Uterus (tissue), 2 donors: ENCODE data around the gene SEC14L6.

ENCODE experiments used
- POLR2A ChIP-seq, 2 donors: fragments of 450-650 bp; IDR thresholded peaks; one replicate each; pipeline ENCODE4 v1.6.1; 2016; ENCODE audit warnings: antibody characterized with exemption in 2 of 2, mild to moderate bottlenecking in 1 of 2, moderate library complexity in 1 of 2
- TF ChIP-seq, protein P1 (sequence below), 4 experiments: fragments of 200-600 bp in 2 of 4; fragments of 450-650 bp in 2 of 4; sonication (generic) in 2 of 4; IDR thresholded peaks; one replicate each; pipeline ENCODE4 v1.5.1; 2016 to 2019; ENCODE audit warnings: antibody characterized with exemption in 4 of 4, mild to moderate bottlenecking in 2 of 4, moderate library complexity in 1 of 4

DNA sequence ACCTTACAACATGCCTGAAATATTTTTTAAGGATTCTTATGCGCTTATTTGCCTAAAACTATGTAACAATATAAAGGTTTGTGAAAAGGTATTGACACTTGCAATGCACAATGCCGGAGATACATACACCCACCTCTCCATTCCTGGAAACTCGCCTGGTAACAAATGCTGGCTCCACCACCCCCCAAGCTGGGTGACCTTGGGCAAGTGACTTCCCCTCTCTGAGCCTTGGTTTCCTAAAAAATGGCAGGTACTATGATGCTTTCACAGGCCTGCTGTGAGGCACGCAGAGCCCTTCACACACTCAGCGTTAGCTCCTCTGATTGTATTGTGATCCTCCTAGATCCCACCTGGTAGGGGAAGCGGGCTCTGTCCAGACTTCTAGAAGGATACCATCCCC lies 25.7 kb upstream of the SEC14L6 start:
- no peak for TF ChIP-seq POLR2A (IDR thresholded peaks at IDR 0.05)
- TF ChIP-seq, protein P1, sequence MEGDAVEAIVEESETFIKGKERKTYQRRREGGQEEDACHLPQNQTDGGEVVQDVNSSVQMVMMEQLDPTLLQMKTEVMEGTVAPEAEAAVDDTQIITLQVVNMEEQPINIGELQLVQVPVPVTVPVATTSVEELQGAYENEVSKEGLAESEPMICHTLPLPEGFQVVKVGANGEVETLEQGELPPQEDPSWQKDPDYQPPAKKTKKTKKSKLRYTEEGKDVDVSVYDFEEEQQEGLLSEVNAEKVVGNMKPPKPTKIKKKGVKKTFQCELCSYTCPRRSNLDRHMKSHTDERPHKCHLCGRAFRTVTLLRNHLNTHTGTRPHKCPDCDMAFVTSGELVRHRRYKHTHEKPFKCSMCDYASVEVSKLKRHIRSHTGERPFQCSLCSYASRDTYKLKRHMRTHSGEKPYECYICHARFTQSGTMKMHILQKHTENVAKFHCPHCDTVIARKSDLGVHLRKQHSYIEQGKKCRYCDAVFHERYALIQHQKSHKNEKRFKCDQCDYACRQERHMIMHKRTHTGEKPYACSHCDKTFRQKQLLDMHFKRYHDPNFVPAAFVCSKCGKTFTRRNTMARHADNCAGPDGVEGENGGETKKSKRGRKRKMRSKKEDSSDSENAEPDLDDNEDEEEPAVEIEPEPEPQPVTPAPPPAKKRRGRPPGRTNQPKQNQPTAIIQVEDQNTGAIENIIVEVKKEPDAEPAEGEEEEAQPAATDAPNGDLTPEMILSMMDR (IDR thresholded peaks at IDR 0.05), result no peak
